ENCODE measurements around the gene TDRD10.

TDRD10 gene

GRCh38 chr1:154582885-154583284, 80.9 kb downstream of the TDRD10 start:
- no peak for DNase-seq (ENCODE audit: extremely low read depth, low read depth)
- no peak overlapping the region for H3K4me3 ChIP-seq (replicated peaks; ENCODE audit: low read depth, low read length)
- no peak for TF ChIP-seq CTCF (IDR thresholded peaks at IDR 0.05; ENCODE audit: low read depth, low read length, missing control alignments)

GRCh38 chr1:154583773-154584172, 81.8 kb downstream of the TDRD10 start:
- no peak for DNase-seq (ENCODE audit: extremely low read depth, low read depth)
- no peak overlapping the region for H3K4me3 ChIP-seq (replicated peaks; ENCODE audit: low read depth, low read length)
- no peak for TF ChIP-seq CTCF (IDR thresholded peaks at IDR 0.05; ENCODE audit: low read depth, low read length, missing control alignments)

- no peak for TF ChIP-seq CTCF (IDR thresholded peaks at IDR 0.05; ENCODE audit: low read depth, low read length, missing control alignments)
- no peak for DNase-seq (ENCODE audit: extremely low read depth, low read depth)
- no peak overlapping the region for H3K4me3 ChIP-seq (replicated peaks; ENCODE audit: low read depth, low read length)
These were observed 82.4 kb downstream of the TDRD10 start for GRCh38 chr1:154584267-154584994.

GRCh38 chr1:154586231-154586630, 84.2 kb downstream of the TDRD10 start:
- DNase-seq (ENCODE audit: extremely low read depth, low read depth), result no peak
- no peak overlapping the region for H3K4me3 ChIP-seq (replicated peaks; ENCODE audit: low read depth, low read length)
- TF ChIP-seq CTCF (IDR thresholded peaks at IDR 0.05; ENCODE audit: low read depth, low read length, missing control alignments), result no peak

GRCh38 chr1:154586641-154587040, 84.6 kb downstream of the TDRD10 start:
- TF ChIP-seq CTCF (IDR thresholded peaks at IDR 0.05; ENCODE audit: low read depth, low read length, missing control alignments), result no peak
- no peak overlapping the region for H3K4me3 ChIP-seq (replicated peaks; ENCODE audit: low read depth, low read length)
- no peak for DNase-seq (ENCODE audit: extremely low read depth, low read depth)

GRCh38 chr1:154589780-154590179, 87.8 kb downstream of the TDRD10 start:
- TF ChIP-seq CTCF (IDR thresholded peaks at IDR 0.05; ENCODE audit: low read depth, low read length, missing control alignments), result no peak
- DNase-seq (ENCODE audit: extremely low read depth, low read depth), result no peak
- no peak overlapping the region for H3K4me3 ChIP-seq (replicated peaks; ENCODE audit: low read depth, low read length)

GRCh38 chr1:154590756-154591155, 88.7 kb downstream of the TDRD10 start:
- no peak overlapping the region for H3K4me3 ChIP-seq (replicated peaks; ENCODE audit: low read depth, low read length)
- DNase-seq (ENCODE audit: extremely low read depth, low read depth), result no peak
- no peak for TF ChIP-seq CTCF (IDR thresholded peaks at IDR 0.05; ENCODE audit: low read depth, low read length, missing control alignments)
